Measurements from ENCODE around the gene MAOA.

Gene MAOA

GRCh38 chrX:43707812-43708548 lies 51.9 kb downstream of the MAOA start:
- TF ChIP-seq, protein P1, sequence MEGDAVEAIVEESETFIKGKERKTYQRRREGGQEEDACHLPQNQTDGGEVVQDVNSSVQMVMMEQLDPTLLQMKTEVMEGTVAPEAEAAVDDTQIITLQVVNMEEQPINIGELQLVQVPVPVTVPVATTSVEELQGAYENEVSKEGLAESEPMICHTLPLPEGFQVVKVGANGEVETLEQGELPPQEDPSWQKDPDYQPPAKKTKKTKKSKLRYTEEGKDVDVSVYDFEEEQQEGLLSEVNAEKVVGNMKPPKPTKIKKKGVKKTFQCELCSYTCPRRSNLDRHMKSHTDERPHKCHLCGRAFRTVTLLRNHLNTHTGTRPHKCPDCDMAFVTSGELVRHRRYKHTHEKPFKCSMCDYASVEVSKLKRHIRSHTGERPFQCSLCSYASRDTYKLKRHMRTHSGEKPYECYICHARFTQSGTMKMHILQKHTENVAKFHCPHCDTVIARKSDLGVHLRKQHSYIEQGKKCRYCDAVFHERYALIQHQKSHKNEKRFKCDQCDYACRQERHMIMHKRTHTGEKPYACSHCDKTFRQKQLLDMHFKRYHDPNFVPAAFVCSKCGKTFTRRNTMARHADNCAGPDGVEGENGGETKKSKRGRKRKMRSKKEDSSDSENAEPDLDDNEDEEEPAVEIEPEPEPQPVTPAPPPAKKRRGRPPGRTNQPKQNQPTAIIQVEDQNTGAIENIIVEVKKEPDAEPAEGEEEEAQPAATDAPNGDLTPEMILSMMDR (IDR thresholded peaks at IDR 0.05; ENCODE audit: poor library complexity, severe bottlenecking): no peak

DNA sequence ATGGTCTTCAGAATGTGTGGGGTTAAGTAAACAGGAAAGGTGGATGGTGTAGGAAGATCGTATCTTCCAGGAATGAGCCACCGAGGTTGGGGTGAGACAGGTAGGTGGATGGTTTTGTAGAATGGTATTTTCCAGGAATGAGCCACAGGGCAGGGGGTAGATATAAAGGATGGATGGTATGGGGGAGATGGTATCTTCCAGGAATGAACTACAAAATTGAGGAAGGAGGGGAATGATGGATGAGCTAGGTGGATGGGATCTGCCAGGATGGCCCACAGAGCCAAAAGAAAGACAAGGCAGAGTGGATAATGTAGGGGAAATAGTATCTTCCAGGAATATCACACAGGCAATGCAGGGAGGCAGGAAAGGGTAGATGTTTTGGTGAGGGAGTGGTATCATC lies 60.0 kb downstream of the MAOA start:
- no peak for ATAC-seq (ENCODE audit: low read depth)

More at GRCh38 chrX:43707812-43708548, 51.9 kb downstream of the MAOA start:
- Histone ChIP-seq H3K36me3 (ENCODE audit: low read depth) (no peaks in the 10 kb centered on the region), H3K27ac (ENCODE audit: poor library complexity, severe bottlenecking) (peak overlapping the region; percentile 49), H3K27me3 (ENCODE audit: insufficient read depth, poor library complexity, severe bottlenecking) (no peaks in the 10 kb centered on the region), H3K9me3 (ENCODE audit: severe bottlenecking) (no peaks in the 10 kb centered on the region), H3K4me3 (ENCODE audit: severe bottlenecking) (no peak overlapping the region), H3K4me1 (ENCODE audit: insufficient read depth, poor library complexity, severe bottlenecking) (peaks cover 15% of the 10 kb centered on the region)
- ATAC-seq (ENCODE audit: low read depth): peak; percentile 44; the same call in 2 of the 3 replicates
- DNase-seq (ENCODE audit: low spot score): no peak

GRCh38 chrX:43716696-43717095 lies 60.6 kb downstream of the MAOA start:
- TF ChIP-seq, protein P1 (IDR thresholded peaks at IDR 0.05; ENCODE audit: poor library complexity, severe bottlenecking): no peak
- no peaks in the 10 kb centered on the region for H3K36me3 ChIP-seq (ENCODE audit: low read depth)
- H3K27me3 ChIP-seq (ENCODE audit: insufficient read depth, poor library complexity, severe bottlenecking): no peaks in the 10 kb centered on the region
- H3K27ac ChIP-seq (ENCODE audit: poor library complexity, severe bottlenecking): peak overlapping the region; percentile 17
- ATAC-seq (ENCODE audit: low read depth): no peak
- H3K9me3 ChIP-seq (ENCODE audit: severe bottlenecking): no peaks in the 10 kb centered on the region
- H3K4me1 ChIP-seq (ENCODE audit: insufficient read depth, poor library complexity, severe bottlenecking): peaks cover 4% of the 10 kb centered on the region
- no peak for DNase-seq (ENCODE audit: low spot score)
- H3K4me3 ChIP-seq (ENCODE audit: severe bottlenecking): no peak overlapping the region

More for the DNA sequence above, 60.0 kb downstream of the MAOA start:
- Histone ChIP-seq H3K9me3 (ENCODE audit: severe bottlenecking) (no peaks in the 10 kb centered on the region), H3K4me3 (ENCODE audit: severe bottlenecking) (no peak overlapping the region), H3K27ac (ENCODE audit: poor library complexity, severe bottlenecking) (peak overlapping the region; percentile 17), H3K4me1 (ENCODE audit: insufficient read depth, poor library complexity, severe bottlenecking) (peaks cover 4% of the 10 kb centered on the region), H3K36me3 (ENCODE audit: low read depth) (no peaks in the 10 kb centered on the region), H3K27me3 (ENCODE audit: insufficient read depth, poor library complexity, severe bottlenecking) (no peaks in the 10 kb centered on the region)
- no peak for DNase-seq (ENCODE audit: low spot score)
- TF ChIP-seq, protein P1 (IDR thresholded peaks at IDR 0.05; ENCODE audit: poor library complexity, severe bottlenecking): no peak

DNA sequence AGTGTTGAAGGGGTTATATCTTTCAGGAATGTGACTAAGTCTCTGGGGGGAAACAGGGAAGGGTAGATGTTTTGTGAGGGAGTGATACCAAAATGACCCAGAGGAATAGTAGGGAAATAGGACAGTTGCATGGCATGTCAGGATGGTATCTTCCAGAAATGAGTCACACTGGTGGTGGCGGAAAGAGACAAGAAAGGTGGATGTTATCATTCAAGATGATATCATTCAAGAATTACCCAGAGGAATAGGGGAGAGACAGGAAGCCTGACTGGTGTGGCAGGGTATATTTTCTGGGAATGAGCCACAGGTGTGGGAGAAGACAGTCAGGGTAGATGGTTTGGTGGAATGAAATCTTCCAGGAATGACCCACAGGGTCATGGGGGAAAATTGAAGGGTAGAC lies 61.1 kb downstream of the MAOA start:
- H3K27me3 ChIP-seq (ENCODE audit: insufficient read depth, poor library complexity, severe bottlenecking): no peaks in the 10 kb centered on the region
- DNase-seq (ENCODE audit: low spot score) (no peak), ATAC-seq (ENCODE audit: low read depth) (peak; percentile 40; the same call in 1 of the 3 replicates)
- H3K27ac ChIP-seq (ENCODE audit: poor library complexity, severe bottlenecking): peak overlapping the region; percentile 17
- no peak overlapping the region for H3K4me3 ChIP-seq (ENCODE audit: severe bottlenecking)
- no peaks in the 10 kb centered on the region for H3K9me3 ChIP-seq (ENCODE audit: severe bottlenecking)
- TF ChIP-seq, protein P1 (IDR thresholded peaks at IDR 0.05; ENCODE audit: poor library complexity, severe bottlenecking): no peak
- no peaks in the 10 kb centered on the region for H3K36me3 ChIP-seq (ENCODE audit: low read depth)
- H3K4me1 ChIP-seq (ENCODE audit: insufficient read depth, poor library complexity, severe bottlenecking): peaks cover 4% of the 10 kb centered on the region

DNA sequence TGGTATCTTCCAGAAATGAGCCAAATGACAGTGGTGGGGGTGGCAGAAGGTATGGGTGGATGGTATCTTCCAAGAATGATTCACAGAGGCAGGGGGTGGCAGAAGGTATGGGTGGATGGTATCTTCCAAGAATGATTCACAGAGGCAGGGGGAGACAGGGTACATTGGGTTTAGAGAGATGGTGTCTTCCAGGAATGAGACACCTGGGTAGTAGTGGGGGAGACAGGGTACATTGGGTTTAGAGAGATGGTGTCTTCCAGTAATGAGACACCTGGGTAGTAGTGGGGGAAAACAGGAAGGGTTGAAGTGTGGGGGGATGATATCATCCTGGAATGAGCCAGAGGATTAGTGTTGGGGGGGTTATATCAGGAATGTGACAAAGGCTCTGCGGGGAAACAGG lies 62.0 kb downstream of the MAOA start:
- Histone ChIP-seq H3K9me3 (ENCODE audit: severe bottlenecking) (no peaks in the 10 kb centered on the region), H3K27ac (ENCODE audit: poor library complexity, severe bottlenecking) (no peak overlapping the region), H3K27me3 (ENCODE audit: insufficient read depth, poor library complexity, severe bottlenecking) (no peaks in the 10 kb centered on the region), H3K4me3 (ENCODE audit: severe bottlenecking) (no peak overlapping the region), H3K4me1 (ENCODE audit: insufficient read depth, poor library complexity, severe bottlenecking) (peaks cover 4% of the 10 kb centered on the region), H3K36me3 (ENCODE audit: low read depth) (no peaks in the 10 kb centered on the region)
- no peak for ATAC-seq (ENCODE audit: low read depth)
- DNase-seq (ENCODE audit: low spot score): no peak
- TF ChIP-seq, protein P1 (IDR thresholded peaks at IDR 0.05; ENCODE audit: poor library complexity, severe bottlenecking): no peak
